ENCODE results near the gene RAD9A.
A peak's percentile ranks its signal among the peaks of the same experiment; 100 is the strongest.

The RAD9A gene

DNA sequence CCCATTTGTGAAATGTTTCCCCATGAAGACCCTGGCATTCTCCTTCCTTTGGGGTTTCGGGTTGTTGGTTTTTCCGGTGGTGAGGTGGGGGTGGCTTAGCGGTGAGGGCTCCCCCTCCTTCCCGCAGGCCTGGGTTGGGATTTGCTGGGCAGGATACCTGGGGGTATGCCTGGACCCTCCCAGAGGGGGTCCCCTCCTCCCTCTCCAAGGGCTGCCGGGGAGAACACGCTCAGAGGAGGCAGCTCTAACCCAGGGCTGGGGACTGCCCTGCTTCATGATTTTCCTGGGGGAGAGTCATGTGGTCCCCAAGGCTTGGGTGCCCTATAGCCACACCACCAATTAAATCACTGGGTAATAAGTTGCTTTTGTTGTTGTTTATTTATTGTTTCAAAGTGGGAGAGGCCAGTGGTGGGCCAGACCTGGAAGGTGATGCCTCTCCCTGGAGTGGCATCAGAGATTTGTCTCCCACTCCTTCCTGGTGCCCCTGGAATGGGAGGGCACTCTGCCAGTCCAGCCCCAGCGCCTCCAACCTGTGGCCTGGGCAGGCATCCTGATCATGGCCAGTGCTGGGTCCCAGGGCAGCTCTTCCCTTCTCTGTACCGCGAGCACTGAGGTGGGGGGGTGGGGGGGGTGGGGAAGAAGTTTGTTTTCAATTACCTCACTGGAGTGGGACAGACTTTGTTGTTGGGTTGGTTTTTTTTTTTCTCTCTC is 17.1 kb upstream of the RAD9A start:
- no peak for DNase-seq (ENCODE audit: low spot score)

DNA sequence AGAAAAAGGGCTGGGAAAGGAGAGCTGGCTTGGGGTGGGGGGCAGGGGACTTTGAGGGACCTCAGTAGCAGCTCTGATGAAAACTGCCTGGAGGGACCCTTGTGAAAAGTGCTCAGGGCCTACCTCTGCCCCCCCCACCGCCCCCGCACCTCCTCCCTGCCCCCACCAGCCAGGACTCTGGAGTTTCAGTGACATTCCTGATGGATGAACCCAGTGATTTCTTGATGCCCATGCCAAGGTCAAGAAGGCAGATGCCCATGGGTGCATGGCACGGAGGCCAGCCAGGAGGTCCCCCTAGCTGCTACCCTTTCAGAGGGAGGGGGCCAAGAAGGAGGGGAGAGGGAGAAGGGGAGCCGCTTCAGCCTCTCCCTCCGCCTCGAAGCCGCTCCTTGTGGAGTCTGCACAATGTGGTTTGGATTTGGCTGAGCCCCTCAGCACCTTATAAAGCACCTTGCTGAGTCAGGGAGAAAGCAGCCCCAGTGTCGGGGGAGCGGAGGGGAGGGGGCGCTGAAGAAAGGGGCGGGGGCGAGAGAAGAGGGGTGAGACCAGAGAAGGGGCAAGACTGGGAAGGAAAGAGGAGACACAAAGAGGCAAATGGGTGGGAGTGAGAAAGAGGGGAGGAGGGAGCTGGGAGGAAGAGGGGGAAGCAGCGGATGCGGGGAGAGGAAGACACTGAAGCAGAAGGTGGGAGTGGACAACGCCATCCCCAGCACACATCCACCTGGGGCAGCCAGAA is 16.3 kb upstream of the RAD9A start:
- DNase-seq (ENCODE audit: low spot score): no peak

DNA sequence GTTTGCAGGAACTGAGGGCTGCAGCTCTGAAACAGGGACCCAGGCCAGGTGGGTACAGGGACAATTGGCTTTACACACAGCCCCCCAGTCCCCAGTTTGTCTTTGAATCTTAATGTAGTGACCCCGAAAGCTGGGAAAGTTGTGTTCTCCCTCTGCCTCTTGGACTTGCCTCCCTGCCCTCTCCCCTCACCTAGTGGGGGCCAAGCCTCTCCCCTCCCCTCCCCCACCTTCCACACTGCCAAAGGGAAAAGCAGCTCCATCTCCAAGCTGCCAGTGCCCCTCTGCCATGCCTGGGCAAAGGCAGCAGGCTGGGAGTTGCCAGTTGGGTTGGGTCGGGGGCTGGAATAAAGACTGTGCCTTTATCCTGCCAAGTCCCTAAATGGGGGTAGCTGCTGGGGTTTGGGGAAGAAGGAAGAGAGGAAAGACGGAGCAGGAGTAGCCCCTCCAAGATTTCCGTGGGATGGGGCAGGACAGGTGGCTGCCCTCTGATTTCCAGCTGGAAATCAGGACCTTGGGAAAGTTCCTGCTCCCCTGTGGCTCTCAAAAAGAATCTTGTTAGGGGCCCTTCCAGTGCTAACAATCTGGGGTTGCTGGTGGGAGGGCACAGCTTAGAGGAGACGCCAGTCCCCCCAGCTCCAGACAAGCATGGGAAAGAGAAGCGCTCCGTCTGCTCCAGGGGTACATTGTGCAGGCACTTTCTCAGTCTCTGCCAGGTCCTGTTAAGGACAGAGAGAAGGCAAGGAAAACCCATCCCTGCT is 15.5 kb upstream of the RAD9A start:
- no peak for DNase-seq (ENCODE audit: low spot score)

DNA sequence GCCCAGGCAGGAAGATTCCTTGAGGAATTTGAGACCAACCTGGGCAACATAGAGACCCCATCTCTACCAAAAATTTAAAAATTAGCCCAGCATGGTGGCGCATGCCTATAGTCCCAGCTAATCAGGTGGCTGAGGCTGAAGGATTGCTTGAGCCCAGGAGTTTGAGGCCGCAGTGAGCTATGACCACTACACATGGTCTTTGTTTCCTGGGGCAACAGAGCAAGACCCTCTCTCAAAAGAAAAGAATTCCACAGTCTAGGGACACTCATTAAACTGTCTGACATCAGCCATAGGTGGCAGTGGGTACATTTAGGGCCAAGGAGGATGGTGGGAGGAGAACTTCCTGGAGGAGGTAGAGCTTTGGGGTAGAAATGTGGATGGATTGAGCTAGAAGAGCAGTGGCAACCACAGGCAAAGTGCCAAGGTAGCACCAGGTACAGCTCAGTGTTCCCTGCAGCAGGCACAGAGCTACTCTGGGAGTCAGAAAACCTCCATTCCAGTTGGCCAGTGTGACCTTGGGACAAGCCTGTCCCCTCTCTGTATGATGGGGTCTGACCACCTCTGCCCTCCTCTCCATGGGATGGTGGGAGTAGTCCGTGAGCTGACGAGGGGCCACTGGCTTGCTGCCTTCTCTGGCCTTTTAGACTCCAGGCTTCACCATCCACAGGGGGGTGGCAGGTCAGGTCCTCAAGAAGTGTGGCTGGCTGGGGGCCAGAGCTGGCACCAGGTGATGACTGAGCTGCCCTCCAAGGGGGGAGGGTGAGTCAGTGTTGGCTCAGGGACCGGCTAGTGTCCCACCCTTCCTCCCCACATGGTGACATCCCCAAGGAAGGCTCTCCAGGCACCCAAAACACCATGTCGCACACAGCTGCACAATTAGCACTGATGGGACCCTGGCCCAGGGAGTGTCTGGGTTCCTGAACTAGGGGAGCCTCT is 14.6 kb upstream of the RAD9A start:
- DNase-seq (ENCODE audit: low spot score): no peak

DNA sequence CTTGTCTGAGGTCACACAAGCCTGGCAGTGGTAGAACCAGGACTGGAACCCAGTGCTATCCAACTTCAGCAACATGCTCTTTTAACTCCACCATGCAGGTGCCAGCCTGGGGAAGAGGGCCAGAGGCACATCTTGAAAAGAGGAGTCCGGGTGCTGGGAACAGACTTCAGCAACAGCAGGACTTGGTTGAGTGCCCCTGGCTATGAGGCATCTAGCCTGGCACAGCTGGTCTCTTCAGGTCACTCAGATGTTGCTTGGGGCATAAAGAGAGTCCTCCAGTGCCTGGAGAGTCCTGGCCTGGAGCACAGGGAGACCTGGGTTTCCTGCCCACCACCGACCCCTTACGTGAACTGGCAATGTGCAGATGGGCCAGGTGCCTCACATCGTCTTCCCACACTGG is 13.2 kb upstream of the RAD9A start:
- no peak for DNase-seq (ENCODE audit: low spot score)

DNA sequence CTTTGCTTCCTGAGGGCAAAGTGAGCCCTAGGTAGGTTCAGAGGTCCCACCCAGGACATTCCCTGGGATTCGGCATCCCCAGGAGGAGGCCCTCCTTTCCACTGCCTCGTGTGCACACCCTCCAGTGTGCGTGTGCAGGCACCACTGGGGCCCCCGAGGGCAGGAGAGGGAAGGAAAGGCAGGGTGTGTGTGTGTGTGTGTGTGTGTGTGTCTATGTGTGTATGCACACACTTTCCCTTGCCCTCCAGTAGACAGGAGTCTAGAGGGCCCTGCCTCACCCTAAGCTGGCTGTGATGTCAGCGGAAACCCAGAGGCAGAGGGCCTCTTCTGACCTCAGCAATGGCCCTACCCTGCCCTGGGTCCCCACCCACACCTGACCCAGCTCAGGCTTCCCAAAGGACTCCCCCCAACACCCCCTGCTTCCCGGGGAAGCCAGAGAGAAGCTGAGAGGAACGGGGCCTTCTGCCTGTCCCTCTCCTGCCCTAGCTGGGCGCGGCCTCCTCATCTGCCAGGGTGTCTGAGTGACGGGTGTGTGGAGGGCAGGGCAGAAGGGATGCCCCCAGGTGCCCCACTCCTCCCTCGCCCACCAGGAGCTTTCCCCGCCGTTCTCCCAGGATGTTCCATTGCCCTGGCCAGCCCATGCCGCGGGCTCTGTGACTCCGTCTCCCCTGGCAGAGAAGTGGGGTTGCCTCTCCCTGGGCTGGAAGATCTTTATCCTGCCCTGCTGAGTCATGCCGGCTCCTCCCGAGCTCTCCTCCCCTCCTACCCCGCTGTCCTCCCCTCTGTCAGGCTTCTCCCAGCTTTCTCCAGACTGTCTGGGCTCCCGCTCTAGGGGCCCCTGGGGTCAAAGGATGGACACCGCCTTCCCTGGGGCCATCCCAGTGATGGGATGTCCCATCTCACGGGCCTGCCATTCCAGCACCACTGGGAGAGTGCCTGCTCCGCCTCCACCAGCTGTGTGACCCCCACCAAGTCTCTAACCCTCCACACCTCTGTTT is 12.4 kb upstream of the RAD9A start:
- DNase-seq (ENCODE audit: low spot score): no peak

DNA sequence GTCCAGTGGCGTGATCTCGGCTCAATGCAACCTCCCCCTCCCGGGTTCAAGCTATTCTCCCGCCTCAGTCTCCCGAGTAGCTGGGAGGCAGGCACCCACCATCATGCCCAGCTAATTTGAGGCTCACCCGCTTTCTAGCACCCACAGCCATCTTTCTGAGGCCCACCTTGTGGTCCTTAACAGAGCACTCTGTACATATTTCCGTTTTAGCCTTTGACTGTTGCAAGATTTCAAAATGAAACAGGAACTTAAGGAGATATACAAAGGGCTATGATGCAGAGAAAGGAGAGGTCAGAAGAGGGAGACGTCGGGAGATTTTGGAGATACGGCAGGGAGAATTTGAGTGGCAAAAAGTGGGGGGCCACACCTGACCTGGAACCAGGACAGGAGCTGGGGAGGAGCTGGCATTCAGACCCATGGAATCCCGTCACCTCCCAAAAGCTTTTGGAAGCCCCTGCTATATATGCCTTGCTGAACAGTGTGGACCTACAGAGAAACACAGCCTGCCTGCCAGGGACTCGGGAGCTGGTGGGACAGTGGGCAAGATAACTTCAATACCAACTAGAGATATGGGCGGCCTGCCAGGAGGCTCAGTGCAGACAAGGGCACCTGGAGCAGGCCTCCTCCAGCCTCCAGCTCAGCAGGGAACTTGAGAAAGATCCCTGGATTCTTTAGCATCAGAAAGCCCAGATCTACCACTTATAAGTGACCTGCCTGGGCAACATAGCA is 10.4 kb upstream of the RAD9A start:
- DNase-seq (ENCODE audit: low spot score): no peak

DNA sequence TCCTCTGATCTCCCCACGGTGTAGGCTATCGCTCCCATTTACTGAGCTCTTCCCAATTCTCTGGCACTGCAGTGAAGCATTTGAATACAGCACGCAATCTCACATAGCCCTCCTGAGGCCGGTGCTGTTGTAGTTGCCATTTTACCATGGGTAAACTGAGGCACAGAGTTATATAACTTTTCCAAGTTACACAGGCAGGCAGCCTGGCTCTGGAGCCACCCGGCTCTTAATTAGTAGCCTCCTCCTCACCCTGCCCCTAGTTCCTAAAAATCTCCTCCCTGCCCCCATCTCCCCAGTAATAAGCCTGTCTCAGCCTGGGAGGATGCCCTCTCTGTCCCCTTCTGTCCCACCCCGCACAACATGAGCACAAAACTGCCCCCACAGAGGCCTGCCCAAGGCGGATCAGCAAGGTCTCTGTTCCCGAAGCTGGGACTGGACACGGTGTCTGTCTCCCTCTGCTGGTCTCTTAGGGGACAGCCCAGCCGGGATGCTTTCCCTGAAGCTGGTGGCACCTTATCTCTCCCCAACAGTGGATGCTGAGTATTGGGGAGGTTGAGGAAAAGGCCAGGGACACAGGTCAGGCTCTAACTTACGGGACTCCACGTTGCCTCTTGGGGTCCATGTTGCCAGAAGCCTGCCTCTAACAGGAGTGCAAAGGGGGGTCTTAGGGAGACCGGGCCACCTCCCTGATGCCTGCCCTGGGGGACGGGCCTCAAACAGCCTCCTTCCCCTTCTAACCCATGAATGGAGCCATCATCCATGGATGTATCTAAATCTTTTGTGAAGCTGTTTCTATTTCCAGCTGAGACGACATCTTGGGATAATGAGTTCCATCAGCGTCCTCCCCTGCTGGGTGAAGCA is 9.3 kb upstream of the RAD9A start:
- DNase-seq (ENCODE audit: low spot score): peak; percentile 82

DNA sequence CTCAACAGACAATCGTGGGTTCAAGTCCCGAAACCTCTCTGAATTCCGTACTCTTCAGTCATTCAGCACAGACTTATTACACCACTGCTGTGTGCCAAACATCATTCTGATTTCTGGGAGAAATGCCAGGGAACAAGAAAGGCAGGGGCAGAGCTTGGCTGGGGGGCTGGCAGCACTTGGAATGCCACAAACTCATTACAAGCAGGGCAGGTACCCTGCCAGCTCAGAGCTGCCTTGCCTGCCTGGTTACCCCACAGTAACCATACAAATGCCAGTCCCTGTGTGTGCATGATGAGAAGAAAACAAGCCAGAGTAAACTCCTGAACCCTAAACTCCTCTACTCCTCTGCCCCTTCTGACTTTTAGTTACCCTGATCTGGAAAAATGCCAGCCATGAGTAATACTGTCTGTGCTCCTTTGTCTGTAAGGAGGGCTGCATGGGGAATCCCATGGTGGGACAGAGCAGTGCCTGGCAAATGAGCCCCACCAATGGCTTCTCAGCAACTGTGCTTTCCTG is 6.9 kb upstream of the RAD9A start:
- no peak for DNase-seq (ENCODE audit: low spot score)

DNA sequence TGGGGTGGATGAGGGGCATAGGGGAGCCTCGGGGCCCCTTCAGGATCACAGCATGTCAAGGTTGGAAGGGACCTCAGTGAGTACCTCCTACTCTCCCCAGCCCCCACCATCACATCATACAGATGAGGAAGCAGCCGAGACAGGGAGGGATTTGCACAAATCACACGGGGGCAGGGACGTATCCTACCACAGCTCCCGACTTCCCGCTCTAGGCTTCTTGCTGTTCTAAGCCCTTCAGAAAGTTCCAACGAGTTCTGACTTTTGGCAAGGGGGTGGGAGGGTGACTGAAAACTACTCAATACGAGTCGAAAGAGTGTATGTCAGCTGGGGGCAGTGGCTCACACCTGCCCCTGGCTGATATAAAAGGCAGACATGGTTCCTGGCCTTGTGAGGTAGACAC is 4.7 kb upstream of the RAD9A start:
- no peak for DNase-seq (ENCODE audit: low spot score)

DNA sequence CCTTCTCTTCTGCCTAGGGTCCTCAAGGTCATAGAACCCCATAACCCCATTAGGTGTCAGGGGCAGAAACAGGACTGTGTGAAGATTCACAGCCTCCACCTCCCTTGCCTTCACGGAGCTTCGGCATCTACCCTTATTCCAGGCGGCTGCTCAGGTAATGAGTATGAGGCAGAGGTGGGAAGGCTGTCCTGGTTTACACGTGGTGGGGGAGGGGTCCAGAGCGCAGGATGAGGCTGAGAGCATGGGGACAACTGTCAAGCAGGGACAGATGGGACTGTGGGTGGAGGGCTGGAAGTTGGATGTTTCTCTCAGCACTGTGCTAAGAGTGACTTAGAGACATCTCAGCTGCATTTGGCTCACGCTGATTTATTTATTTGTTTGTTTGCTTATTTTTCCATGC is 4.3 kb upstream of the RAD9A start:
- no peak for DNase-seq (ENCODE audit: low spot score)

DNA sequence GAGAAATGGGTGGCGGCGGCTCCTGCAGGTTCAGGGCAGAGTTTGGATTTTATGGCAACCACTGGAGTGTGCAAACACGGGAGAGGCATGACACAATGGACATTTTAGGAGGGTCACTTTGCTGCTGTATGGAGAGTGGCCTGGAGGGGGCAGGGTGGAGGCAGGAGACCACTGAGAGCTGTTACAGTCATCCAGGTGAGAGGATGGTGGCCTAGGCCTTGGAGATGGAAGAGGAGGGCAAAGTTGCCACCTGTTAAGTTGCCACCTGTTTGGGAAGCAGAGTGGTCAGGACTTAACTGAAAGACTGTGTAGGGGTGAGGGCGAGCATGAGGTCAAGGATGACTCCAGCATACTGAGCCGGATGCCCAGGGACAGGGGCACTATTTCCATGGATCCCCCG is 2.3 kb upstream of the RAD9A start:
- peak; percentile 61 for DNase-seq (ENCODE audit: low spot score)

DNA sequence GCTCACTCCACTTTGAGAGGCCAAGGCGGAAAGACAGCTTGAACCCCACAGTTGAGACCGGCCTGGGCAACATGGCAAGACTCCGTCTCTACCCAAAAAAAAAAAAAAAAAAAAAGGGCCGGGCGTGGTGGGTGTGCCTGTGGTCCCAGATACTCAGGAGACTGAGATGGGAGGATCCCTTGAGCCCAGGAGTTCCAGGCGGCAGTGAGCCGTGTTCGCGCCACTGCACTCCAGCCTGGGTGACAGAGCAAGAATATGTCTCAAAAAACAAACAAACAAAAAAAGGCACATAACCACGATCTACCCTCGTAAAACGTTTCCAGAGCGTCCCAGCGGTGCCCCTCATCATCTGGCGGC is 861 bp upstream of the RAD9A start:
- no peak for DNase-seq (ENCODE audit: low spot score)

DNA sequence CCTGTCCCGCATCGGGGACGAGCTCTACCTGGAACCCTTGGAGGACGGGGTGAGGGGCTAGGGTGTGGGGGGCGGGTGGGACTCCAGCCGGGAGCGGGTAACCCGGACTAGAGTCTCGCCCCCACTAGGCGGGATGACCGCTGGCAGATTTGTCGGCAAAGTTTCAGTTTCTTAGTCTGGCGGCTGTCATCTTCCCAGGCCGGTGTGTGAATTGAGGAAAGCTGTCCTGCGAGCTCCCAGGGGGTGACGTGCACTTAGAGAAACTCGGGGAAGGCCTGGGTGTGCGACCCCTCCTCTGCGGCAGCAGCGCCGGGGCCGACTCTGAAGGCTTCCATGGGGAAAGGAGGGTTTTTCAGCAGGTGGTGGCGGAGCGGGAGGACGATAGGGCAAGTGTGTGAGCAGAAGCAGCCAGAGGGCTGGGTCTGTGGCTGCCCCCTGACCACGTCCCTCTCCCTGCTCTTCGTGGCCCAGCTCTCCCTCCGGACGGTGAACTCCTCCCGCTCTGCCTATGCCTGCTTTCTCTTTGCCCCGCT is 463 bp downstream of the RAD9A start:
- DNase-seq (ENCODE audit: low spot score): no peak

DNA sequence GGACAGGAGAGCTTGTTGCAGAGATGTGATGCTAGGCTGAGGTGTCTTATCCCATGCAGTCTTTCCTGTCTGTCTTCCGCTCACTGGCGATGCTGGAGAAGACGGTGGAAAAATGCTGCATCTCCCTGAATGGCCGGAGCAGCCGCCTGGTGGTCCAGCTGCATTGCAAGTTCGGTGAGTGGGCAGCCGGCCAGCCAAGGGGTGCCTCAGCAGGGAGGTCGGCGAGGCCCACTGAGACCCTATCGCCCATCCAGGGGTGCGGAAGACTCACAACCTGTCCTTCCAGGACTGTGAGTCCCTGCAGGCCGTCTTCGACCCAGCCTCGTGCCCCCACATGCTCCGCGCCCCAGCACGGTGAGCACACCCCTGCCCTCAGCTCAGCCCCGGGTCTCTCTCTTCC is 1.7 kb downstream of the RAD9A start:
- DNase-seq (ENCODE audit: low spot score): no peak

DNA sequence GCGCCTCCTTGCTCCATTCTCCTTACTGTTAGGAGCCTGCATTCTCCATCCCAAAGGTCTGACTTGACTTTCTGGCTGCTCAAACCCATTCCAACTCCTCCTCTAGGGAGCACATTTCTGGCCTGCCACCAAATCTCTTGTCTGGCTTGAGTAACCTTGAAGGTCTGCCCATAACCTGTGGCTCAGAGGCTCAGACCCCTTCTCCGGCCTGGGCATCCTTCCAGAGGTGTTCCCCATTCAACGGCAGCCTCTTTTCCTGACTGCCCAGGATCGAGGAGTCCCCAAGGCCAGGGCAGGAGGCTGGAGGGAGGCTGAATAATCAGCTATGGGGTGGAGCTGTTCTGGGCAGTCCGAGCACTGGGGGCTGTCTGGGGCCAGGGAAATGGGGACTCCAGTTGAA is 2.2 kb downstream of the RAD9A start:
- DNase-seq (ENCODE audit: low spot score): no peak

DNA sequence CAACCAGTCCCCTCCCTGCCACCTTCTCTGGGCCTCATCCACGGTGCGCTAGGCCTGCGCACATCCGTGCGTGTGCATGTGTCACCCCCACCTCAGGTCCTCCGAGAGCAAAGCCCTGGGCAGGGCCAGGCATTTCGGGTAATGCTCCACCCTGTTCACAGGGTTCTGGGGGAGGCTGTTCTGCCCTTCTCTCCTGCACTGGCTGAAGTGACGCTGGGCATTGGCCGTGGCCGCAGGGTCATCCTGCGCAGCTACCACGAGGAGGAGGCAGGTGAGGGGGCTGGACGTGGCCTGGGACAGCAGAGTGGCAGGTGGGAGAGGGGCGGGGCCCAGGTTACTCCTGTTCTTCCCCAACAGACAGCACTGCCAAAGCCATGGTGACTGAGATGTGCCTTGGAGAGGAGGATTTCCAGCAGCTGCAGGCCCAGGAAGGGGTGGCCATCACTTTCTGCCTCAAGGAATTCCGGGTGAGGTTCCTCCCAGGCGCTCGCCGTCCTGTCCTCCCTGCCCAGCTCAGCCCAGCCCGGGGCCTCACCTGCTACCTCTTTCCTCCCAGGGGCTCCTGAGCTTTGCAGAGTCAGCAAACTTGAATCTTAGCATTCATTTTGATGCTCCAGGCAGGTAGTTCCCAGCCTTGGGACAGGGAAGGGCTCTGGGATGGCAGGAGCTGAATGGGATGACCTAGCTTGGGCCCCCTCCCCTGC is 3.9 kb downstream of the RAD9A start:
- DNase-seq (ENCODE audit: low spot score): no peak

DNA sequence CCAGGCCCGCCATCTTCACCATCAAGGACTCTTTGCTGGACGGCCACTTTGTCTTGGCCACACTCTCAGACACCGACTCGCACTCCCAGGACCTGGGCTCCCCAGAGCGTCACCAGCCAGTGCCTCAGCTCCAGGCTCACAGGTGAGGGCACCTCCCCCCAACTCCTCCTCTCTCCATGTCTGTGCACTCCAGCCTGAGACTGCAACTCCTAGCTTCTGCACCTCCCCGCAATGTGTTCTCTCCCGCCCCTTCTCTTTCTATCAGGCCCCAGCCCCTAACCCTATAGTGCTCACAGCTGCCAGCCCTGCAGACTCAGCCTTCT is 4.4 kb downstream of the RAD9A start:
- DNase-seq (ENCODE audit: low spot score): no peak

Measured in cerebellar cortex (tissue), 1 donor.